GM12865 (cell line): ENCODE data around the gene FAM227B.

ENCODE experiments used
- DNase-seq: peaks from one replicate; pipeline ENCODE4 v3.0.0; 2010; ENCODE audit warnings: low read depth
- H3K4me3 ChIP-seq: 2 replicates; pipeline ENCODE4 v1.5.1; 2011; ENCODE audit warnings: mild to moderate bottlenecking, low read depth, low read length, control low read depth
- CTCF ChIP-seq: IDR thresholded peaks from 2 replicates; pipeline ENCODE4 v1.5.1; 2011; ENCODE audit warnings: low read length, control low read depth, low read depth, inconsistent platforms; ENCODE audit not compliant: insufficient read depth; ENCODE audit errors: missing control alignments

Gene FAM227B

GRCh38 chr15:49649987-49650386 lies 29.4 kb upstream of the FAM227B start:
- DNase-seq = no peak
- TF ChIP-seq CTCF = no peak
- H3K4me3 ChIP-seq = no peak overlapping the region

GRCh38 chr15:49646891-49647290 lies 26.3 kb upstream of the FAM227B start:
- TF ChIP-seq CTCF = no peak
- no peak overlapping the region for H3K4me3 ChIP-seq
- no peak for DNase-seq

GRCh38 chr15:49645941-49646340 lies 25.3 kb upstream of the FAM227B start:
- DNase-seq = no peak
- no peak for TF ChIP-seq CTCF
- no peak overlapping the region for H3K4me3 ChIP-seq

GRCh38 chr15:49645277-49645676 lies 24.7 kb upstream of the FAM227B start:
- no peak for DNase-seq
- no peak for TF ChIP-seq CTCF
- H3K4me3 ChIP-seq = no peak overlapping the region

- no peak for TF ChIP-seq CTCF
- no peak overlapping the region for H3K4me3 ChIP-seq
- no peak for DNase-seq
Measured at GRCh38 chr15:49644364-49644794, 23.8 kb upstream of the FAM227B start.

GRCh38 chr15:49637857-49638256 lies 17.2 kb upstream of the FAM227B start:
- H3K4me3 ChIP-seq = no peak overlapping the region
- no peak for DNase-seq
- TF ChIP-seq CTCF = no peak

- TF ChIP-seq CTCF = no peak
- H3K4me3 ChIP-seq = no peak overlapping the region
- DNase-seq = no peak
Measured at GRCh38 chr15:49628379-49628778, 7.8 kb upstream of the FAM227B start.
